HG03457 (cell line): ENCODE results near the gene RGS11.
"Not testable (repeated sequence)": the region's sequence is repeated elsewhere in the genome, so short reads cannot be mapped to it uniquely, and the experiment has no call there.

ENCODE experiments used
- ATAC-seq: cut with Tn5 transposase; IDR thresholded peaks from one replicate; pipeline ENCODE4 v1.9.1; 2021; ENCODE audit warnings: moderate number of reproducible peaks; ENCODE audit not compliant: unreplicated experiment

RGS11 gene

GRCh38 chr16:280991-281659 is 5.4 kb upstream of the RGS11 start:
- no peak for ATAC-seq

DNA sequence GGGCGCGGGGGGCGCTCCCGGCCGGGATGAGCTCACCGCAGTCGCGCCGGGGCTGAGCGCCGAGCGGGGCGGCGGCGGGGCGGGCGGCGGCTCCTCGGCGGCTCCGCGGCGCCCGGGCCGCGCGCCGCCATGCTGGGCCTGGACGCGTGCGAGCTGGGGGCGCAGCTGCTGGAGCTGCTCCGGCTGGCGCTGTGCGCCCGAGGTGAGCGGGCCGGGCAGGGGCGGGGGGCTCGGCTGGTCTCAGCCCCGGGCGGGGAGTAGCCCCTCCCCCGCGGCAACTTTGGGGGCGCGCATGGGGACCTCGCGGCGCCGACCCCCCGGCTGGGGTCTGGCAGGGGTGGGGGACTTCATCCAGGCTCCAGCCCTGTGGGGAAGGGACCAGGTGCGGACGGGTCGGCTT is 4.8 kb upstream of the RGS11 start, which contains the start of gene ARHGDIG:
Gene ARHGDIG (plus strand): TSS at position 40 of the 400 bp plus-strand sequence. CDS start 90 bp downstream, at position 130.
- no peak for ATAC-seq

DNA sequence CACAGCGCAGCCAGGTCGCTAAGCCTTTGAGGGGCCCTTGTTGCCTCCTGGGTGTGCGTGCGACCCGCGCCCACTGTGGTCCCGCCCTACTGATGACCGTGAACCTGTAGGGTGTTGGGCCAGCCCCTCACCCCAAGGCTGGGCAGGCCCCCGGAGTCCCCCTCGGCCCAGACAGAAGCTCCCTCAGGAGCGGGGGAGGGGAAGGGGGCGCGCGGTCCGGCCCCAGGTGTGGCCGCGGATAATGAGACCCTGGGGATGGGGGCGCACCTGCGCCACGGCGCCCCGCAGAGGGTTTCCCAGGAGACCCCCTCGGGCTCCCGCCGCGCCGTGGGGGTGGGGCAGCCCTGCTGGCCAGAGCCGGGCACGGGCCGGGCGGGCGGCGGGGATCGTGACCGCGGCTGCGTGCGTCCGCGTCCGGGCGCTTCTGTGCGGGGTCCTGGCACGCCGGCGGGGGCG is 4.3 kb upstream of the RGS11 start:
- ATAC-seq: no peak

DNA sequence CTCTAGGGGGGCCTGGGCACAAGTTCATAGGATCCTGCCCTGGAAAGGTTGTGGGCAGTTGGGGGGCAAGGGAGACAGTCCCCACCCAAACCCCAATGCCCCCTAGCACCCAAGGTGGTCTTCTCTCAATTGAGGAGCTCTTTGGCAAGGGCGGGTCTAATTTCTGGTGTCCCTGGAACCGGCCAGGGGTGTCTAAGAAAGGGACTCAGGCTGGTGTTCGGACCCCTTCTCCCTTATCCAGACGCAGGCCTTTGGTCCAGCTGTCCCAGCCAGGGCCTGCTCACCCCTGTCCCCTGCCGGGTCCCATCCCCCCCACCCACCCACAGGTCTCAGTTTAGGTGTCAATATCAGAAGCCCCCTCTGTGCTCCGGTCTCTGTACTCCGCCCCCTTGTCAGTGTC is 3.8 kb upstream of the RGS11 start:
- no peak for ATAC-seq

DNA sequence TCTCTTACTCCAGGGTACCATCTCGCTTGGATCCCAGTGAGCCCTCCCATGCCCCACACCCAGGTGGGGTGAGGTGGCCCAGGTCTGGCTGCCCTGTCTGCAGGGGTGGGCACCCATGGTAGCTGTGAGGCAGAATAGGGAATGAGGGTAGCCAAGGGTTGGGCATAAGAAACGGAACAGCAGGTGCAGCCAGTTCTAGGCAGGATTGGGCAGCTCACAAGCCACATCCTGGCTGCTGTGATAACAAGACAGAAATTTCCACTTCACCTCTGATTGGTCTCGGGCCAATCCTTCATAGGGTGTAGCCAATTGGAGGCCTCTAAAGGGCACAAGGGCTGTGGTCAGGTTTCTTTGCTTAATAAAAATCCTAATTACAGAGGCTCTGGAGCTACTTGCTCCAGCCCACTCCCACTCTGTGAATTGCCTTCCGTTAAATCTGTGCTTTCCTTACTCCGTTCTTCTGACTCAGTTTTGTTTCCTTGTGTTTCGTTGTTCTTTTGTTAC is 3.2 kb upstream of the RGS11 start:
- ATAC-seq: no peak

- ATAC-seq: no peak
Measured at GRCh38 chr16:276426-277077, 808 bp upstream of the RGS11 start.

- ATAC-seq: no peak
Measured at GRCh38 chr16:275041-275641, 603 bp downstream of the RGS11 start.

DNA sequence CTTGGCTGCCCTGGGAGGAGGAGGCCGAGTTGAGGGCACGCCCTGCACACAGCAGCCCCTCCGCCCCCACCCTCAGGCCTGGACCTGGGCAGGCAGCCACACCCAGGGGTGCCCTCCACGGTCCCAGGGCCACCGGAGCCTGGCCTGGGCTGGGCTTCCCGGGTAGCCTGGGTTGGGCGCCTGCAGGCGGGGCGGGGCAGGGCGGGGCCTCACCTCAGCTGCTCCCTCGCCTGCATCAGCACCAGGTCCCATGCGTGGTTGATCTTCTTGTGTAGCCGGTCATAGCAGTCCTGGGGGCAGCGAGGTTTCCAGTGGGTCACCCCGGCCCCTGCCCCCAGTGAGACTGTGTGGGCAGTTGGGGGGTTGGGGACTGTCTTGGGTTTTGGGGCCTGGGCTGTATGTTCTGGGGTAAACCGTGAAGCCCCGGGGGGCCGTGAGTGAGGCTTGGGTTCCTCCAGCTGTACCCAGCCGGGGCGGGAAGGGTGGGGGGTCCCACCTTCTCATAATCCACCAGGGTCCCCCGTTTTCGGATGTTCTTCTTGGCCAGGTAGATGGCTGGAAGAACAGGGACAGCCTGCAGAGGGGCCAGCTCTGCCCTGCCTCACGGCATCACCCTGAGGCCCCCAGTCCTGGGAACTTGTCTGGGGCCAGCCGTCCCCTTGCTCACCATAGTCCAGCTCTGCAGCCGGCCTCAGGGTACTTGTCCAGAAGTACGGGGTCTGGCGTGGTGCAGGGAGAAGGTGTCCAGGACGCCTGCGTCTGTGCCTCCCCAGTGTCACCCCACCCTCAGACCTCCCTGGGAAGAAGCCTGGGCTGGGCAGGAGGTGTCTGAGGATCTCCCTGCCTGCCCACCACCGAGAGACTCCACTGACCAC is 2.0 kb downstream of the RGS11 start:
- no peak for ATAC-seq

- no peak for ATAC-seq
Measured at GRCh38 chr16:272633-273546, 2.9 kb downstream of the RGS11 start.

DNA sequence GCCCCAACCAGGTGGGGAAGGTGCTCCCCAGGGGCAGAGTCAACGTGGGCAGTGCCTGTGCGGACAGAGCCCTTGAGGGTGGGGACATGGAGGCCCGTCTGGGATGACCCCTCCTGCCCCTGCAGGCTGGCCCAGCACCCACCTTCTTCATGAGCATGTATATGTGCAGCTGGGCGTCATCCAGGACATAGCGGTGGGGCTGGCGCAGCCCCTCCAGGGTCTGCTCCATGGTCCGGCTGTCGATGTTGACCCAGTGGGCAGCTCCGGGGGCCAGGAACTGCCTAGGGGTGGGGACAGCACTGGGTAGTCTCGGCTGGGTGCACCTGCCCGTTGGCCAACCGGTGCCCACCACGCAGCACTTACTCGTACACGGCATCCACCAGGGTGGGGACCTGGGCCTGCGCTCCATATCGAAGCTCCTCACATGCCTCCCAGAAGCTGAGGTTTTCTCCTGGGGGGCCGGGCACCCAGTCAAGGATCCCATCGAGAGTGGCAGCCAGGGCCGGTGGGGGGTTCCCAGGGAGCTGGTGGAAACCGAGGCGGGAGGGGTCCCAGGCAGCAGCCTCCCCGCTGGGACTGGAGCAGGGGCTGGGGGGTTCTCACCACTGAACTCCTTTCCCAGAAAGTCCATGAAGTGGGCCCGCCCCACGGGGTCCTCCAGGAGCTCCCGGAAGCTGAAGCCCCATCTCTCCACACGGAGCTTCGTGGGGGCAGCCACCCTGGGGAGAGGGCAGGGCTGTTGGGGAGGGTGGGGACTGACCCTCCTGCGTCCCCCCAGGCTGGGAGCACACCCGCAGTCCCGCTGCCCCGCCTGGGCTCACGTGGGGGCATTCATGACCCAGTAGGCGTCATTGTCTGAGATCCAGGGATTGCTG is 5.1 kb downstream of the RGS11 start:
- no peak for ATAC-seq

DNA sequence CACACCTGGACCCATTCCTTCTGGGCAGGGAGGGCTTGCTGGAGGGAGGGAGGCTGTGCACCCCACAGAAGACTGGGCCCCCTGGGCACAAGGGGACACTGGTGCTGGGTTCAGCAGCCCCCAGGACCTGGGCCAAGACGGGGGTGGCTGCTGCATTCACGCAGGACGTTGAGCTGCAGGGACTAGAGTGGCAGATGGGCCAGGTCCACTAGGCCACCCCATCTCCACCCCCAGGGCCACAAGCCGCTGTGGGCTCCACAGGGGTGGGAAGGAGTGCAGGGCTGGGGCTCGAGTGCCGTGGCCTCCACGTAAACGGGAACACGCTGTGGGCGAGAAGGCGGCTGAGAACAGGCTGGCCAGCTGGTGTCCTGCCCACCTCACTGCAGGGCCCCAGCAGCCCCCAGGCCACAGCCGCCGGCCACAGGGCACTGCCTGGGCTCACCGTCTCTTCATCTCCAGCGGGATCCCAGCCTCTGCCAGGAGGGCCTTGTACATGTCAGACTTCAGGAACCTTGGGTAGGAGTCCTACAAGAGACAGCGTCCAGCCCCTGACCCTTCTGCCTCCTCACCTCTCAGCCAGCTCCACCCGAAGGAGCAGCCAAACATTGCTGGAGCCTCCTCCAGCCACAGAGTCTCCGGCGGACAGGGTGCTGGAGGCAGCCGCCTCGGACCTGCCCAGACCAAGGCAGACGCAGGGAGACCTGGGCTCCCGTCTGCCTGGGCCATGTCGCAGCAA is 6.5 kb downstream of the RGS11 start:
- ATAC-seq: no peak

GRCh38 chr16:268141-269053 is 7.3 kb downstream of the RGS11 start:
- ATAC-seq: no peak

GRCh38 chr16:267562-267961 is 8.2 kb downstream of the RGS11 start:
- ATAC-seq: not testable (repeated sequence)

GRCh38 chr16:266258-267164 is 9.2 kb downstream of the RGS11 start:
- ATAC-seq: no peak

GRCh38 chr16:265711-266110 is 10.0 kb downstream of the RGS11 start:
- no peak for ATAC-seq

- ATAC-seq: no peak
Measured at GRCh38 chr16:265002-265529, 10.7 kb downstream of the RGS11 start.
